Neutrophil (primary cell): Measurements from ENCODE around the gene ATP4B.

ENCODE experiments used
- H3K27ac ChIP-seq: fragments of 200-600 bp; sonication (generic); 2 replicates; pipeline ENCODE4 v1.5.1; 2016; ENCODE audit warnings: mild to moderate bottlenecking, moderate library complexity
- H3K27me3 ChIP-seq: fragments of 200-600 bp; sonication (generic); 2 replicates; pipeline ENCODE4 v1.6.0; 2016; ENCODE audit warnings: mild to moderate bottlenecking
- H3K36me3 ChIP-seq: fragments of 200-600 bp; sonication (generic); 2 replicates; pipeline ENCODE4 v1.5.1; 2017
- H3K4me1 ChIP-seq, 2 experiments: fragments of 200-600 bp in 1 of 2; sonication (generic) in 1 of 2; 1 replicate in 1 of 2; 2 replicates in 1 of 2; pipeline versions ENCODE4 v1.5.1 to v1.6.1; 2013 to 2016; ENCODE audit warnings: low read depth in 1 of 2, low read length in 1 of 2, mild to moderate bottlenecking in 1 of 2, moderate library complexity in 1 of 2; ENCODE audit not compliant: control insufficient read depth in 1 of 2, insufficient read depth in 1 of 2
- H3K4me3 ChIP-seq, 2 experiments: fragments of 200-600 bp in 1 of 2; sonication (generic) in 1 of 2; 1 replicate in 1 of 2; 2 replicates in 1 of 2; pipeline ENCODE4 v1.5.1; 2013 to 2016; ENCODE audit warnings: low read depth in 1 of 2, low read length in 1 of 2, mild to moderate bottlenecking in 1 of 2, moderate library complexity in 1 of 2
- H3K9me3 ChIP-seq: fragments of 200-600 bp; sonication (generic); 2 replicates; pipeline ENCODE4 v1.5.1; 2016
- TF ChIP-seq, protein P1 (sequence below): fragments of 200-600 bp; sonication (generic); IDR thresholded peaks from 2 replicates; pipeline ENCODE4 v1.5.1; 2016; ENCODE audit warnings: antibody characterized with exemption

Gene ATP4B

DNA sequence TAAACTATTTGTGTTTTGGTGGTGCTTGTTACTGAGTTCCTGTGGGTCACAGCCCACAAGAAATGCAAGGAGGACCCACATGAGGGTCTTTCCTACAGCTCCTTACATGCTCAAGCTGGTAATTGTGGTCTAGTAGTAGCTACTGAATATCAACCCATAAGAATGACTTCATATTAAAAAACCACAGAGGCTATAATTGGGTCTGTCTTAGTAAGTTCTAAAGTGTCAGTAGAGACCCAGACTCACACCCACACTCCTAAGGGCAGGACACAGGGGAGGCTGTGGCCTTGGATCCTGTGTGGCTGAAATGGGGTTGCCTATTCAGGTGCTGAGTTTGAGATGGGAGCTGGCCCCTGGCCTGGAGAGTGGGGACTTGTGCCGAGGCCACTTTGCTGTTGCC is 53.8 kb downstream of the ATP4B start:
- H3K27ac ChIP-seq: peak overlapping the region; percentile 97
- no peak overlapping the region for H3K4me3 ChIP-seq
- peaks cover 57 to 64% of the 10 kb centered on the region in 2 experiments for H3K4me1 ChIP-seq
- no peaks in the 10 kb centered on the region for H3K9me3 ChIP-seq
- H3K36me3 ChIP-seq: peaks cover 3% of the 10 kb centered on the region
- H3K27me3 ChIP-seq: no peaks in the 10 kb centered on the region
- TF ChIP-seq, protein P1, sequence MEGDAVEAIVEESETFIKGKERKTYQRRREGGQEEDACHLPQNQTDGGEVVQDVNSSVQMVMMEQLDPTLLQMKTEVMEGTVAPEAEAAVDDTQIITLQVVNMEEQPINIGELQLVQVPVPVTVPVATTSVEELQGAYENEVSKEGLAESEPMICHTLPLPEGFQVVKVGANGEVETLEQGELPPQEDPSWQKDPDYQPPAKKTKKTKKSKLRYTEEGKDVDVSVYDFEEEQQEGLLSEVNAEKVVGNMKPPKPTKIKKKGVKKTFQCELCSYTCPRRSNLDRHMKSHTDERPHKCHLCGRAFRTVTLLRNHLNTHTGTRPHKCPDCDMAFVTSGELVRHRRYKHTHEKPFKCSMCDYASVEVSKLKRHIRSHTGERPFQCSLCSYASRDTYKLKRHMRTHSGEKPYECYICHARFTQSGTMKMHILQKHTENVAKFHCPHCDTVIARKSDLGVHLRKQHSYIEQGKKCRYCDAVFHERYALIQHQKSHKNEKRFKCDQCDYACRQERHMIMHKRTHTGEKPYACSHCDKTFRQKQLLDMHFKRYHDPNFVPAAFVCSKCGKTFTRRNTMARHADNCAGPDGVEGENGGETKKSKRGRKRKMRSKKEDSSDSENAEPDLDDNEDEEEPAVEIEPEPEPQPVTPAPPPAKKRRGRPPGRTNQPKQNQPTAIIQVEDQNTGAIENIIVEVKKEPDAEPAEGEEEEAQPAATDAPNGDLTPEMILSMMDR: no peak

GRCh38 chr13:113603116-113603710 is 54.8 kb downstream of the ATP4B start:
- TF ChIP-seq, protein P1: no peak
- Histone ChIP-seq H3K27ac (peak overlapping the region; percentile 97), H3K36me3 (peaks cover 5% of the 10 kb centered on the region), H3K27me3 (no peaks in the 10 kb centered on the region), H3K4me3 (no peak overlapping the region), H3K9me3 (no peaks in the 10 kb centered on the region), H3K4me1 (peaks cover 47 to 54% of the 10 kb centered on the region in 2 experiments)

- Histone ChIP-seq H3K4me3 (no peak overlapping the region), H3K27ac (no peak overlapping the region), H3K9me3 (no peaks in the 10 kb centered on the region), H3K27me3 (no peaks in the 10 kb centered on the region), H3K36me3 (peaks cover 12% of the 10 kb centered on the region), H3K4me1 (peaks cover 40 to 46% of the 10 kb centered on the region in 2 experiments)
- TF ChIP-seq, protein P1: no peak
Observed at GRCh38 chr13:113602291-113602988, 55.6 kb downstream of the ATP4B start.

DNA sequence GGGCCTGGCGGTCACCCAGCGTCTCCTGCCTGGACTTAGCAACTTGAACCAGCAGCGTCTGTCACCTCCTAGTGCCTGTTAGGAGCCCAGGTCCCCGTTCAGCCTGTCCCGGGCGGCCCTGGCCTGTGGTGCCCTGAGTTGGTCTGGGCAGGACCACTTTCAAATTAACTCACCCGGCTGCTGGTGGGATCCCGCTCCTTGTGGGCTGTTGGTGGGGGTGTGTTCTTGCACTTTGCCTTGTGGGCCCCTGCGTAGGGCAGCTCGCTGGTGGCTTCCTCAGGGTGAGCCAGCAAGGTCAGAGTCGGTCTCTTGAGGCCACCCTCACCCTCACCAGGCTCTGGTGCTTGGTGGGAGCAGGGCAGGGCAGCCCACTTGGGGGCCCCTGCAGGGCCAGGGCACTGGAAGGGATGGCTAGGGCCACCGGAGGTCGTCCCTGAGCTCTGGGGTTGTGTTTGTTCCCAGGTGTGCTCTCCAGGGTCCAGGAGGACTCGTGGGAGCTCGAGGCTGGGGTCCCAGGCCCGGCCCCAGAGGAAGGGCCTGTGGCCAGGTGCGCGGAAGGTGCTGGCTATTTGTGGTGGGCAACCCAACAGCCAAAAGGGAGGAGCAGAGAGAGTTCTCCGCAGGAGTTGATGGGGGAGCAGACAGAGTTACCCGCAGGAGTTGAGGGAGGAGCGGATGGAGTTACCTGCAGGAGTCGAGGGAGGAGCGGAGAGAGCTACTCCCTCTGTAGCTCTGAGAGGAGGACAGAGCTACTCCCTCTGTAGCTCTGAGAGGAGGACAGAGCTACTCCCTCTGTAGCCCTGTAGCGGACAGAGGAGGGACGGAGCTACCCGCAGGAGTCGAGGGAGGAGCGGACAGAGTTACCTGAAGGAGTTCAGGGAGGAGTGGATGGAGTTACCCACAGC is 56.6 kb downstream of the ATP4B start:
- H3K4me1 ChIP-seq: peaks cover 30 to 36% of the 10 kb centered on the region in 2 experiments
- no peaks in the 10 kb centered on the region for H3K9me3 ChIP-seq
- H3K36me3 ChIP-seq: peaks cover 23% of the 10 kb centered on the region

DNA sequence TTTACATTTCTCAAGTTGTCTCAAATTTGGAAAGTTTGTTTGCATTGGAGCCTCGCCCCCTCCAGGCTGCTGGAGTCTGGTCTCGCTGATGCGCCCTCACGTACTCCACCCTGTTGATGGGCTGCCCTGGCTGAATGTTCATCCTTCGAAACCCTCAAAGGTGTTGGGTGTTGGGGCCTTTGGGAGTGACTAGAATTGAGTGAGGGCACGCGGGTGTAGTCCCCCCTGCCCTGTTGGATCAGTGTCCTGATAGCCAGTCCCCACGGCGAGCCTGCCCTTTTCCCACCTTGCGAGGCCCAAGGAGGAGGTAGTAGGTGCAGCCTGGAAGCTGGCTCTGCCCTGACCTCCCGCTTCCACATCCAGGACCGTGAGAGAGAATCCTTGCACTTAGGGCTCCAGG is 58.6 kb downstream of the ATP4B start:
- no peaks in the 10 kb centered on the region for H3K27me3 ChIP-seq
- H3K36me3 ChIP-seq: peaks cover 32% of the 10 kb centered on the region
- no peak overlapping the region for H3K27ac ChIP-seq
- no peaks in the 10 kb centered on the region for H3K9me3 ChIP-seq
- H3K4me1 ChIP-seq: peaks cover 9 to 16% of the 10 kb centered on the region in 2 experiments
- TF ChIP-seq, protein P1: no peak
- H3K4me3 ChIP-seq: no peak overlapping the region

More for the DNA sequence above, 56.6 kb downstream of the ATP4B start:
- Histone ChIP-seq H3K27ac (no peak overlapping the region), H3K27me3 (no peaks in the 10 kb centered on the region), H3K4me3 (no peak overlapping the region)
- TF ChIP-seq, protein P1: no peak
